Astrocyte (in vitro differentiated cells and primary cell): ENCODE measurements around the gene CROCC2. TPM values are rescaled to one million over a fixed set of nuclear protein-coding genes. Genes with fewer than 3 reads are reported as not detected.

Experiments used
- DNase-seq: peaks from one replicate; pipeline ENCODE4 v3.0.0-alpha.2; 2010; ENCODE audit warnings: low read depth
- FAIRE-seq: peaks from 2 replicates; lab custom pipeline; 2011; peaks lifted over from hg19 to GRCh38; lab: Jason Lieb, UNC
- H2AFZ ChIP-seq: 2 replicates; pipeline ENCODE4 v1.6.0; 2012; ENCODE audit warnings: low read depth, low read length, inconsistent platforms
- H3K27ac ChIP-seq: 2 replicates; pipeline ENCODE4 v1.5.1; 2011; ENCODE audit warnings: low read depth, low read length, inconsistent platforms
- H3K27me3 ChIP-seq: 2 replicates; pipeline ENCODE4 v1.6.0; 2011; ENCODE audit warnings: low read length, inconsistent platforms; ENCODE audit not compliant: insufficient read depth
- H3K36me3 ChIP-seq: 2 replicates; pipeline ENCODE4 v1.5.1; 2011; ENCODE audit warnings: low read length, inconsistent platforms; ENCODE audit not compliant: insufficient read depth
- H3K4me1 ChIP-seq: 2 replicates; pipeline ENCODE4 v1.5.1; 2011; ENCODE audit warnings: low read length, inconsistent platforms; ENCODE audit not compliant: insufficient read depth
- H3K4me2 ChIP-seq: 2 replicates; pipeline ENCODE4 v1.6.0; 2012; ENCODE audit warnings: low read length, inconsistent platforms
- H3K4me3 ChIP-seq: 2 replicates; pipeline ENCODE4 v1.5.1; 2011; ENCODE audit warnings: low read depth, mild to moderate bottlenecking, low read length, inconsistent platforms; ENCODE audit not compliant: insufficient read depth
- H3K79me2 ChIP-seq: 2 replicates; pipeline ENCODE4 v1.6.0; 2012; ENCODE audit warnings: mild to moderate bottlenecking, low read length, inconsistent platforms; ENCODE audit not compliant: insufficient read depth
- H3K9ac ChIP-seq: 2 replicates; pipeline ENCODE4 v1.6.0; 2012; ENCODE audit warnings: mild to moderate bottlenecking, low read length, inconsistent platforms
- H3K9me3 ChIP-seq: 2 replicates; pipeline ENCODE4 v1.5.1; 2012; ENCODE audit warnings: low read depth, mild to moderate bottlenecking, low read length, inconsistent platforms; ENCODE audit not compliant: insufficient read depth
- H4K20me1 ChIP-seq: 2 replicates; pipeline ENCODE4 v1.6.0; 2012; ENCODE audit warnings: low read length, inconsistent platforms; ENCODE audit not compliant: insufficient read depth
- H3K27ac Mint-ChIP-seq: one replicate; pipeline ENCODE4 v1.8.0; 2021; ENCODE audit warnings: mild to moderate bottlenecking, mixed read lengths; ENCODE audit not compliant: unreplicated experiment
- H3K27me3 Mint-ChIP-seq: one replicate; pipeline ENCODE4 v1.8.0; 2021; ENCODE audit warnings: low read depth, mixed read lengths; ENCODE audit not compliant: unreplicated experiment
- H3K36me3 Mint-ChIP-seq: one replicate; pipeline ENCODE4 v1.8.0; 2021; ENCODE audit warnings: low read depth, mixed read lengths; ENCODE audit not compliant: unreplicated experiment
- H3K4me1 Mint-ChIP-seq: one replicate; pipeline ENCODE4 v1.8.0; 2021; ENCODE audit warnings: low read depth, mixed read lengths; ENCODE audit not compliant: unreplicated experiment
- H3K4me3 Mint-ChIP-seq: one replicate; pipeline ENCODE4 v1.8.0; 2021; ENCODE audit warnings: mild to moderate bottlenecking, moderate library complexity, mixed read lengths; ENCODE audit not compliant: unreplicated experiment
- H3K9me3 Mint-ChIP-seq: one replicate; pipeline ENCODE4 v1.8.0; 2021; ENCODE audit warnings: mild to moderate bottlenecking, mixed read lengths; ENCODE audit not compliant: unreplicated experiment
- CTCF ChIP-seq: IDR thresholded peaks from 2 replicates; pipeline ENCODE4 v1.5.1; 2011; ENCODE audit warnings: low read depth, mild to moderate bottlenecking, inconsistent platforms, low read length, moderate library complexity; ENCODE audit not compliant: insufficient read depth
- EZH2 ChIP-seq: IDR thresholded peaks from 2 replicates; pipeline ENCODE4 v1.6.1; 2012; ENCODE audit warnings: mild to moderate bottlenecking, low read length, inconsistent platforms; ENCODE audit not compliant: insufficient read depth
- total RNA-seq: library from RNA; stranded (reverse); gene quantifications from 2 replicates; pipeline ENCODE4 v1.2.1, GENCODE V29; 2021

The CROCC2 gene
- total RNA-seq, 1 donor from 2014 or later: not detected

- Histone ChIP-seq H3K4me2 (no peak overlapping the region), H2AFZ (no peak overlapping the region), H3K9ac (no peak overlapping the region), H3K4me1 (peaks cover 34% of the 10 kb centered on the region), H4K20me1 (no peaks in the 10 kb centered on the region), H3K9me3 (no peaks in the 10 kb centered on the region), H3K4me3 (no peak overlapping the region), H3K36me3 (no peaks in the 10 kb centered on the region), H3K27me3 (no peaks in the 10 kb centered on the region), H3K27ac (no peak overlapping the region), H3K79me2 (no peaks in the 10 kb centered on the region)
- FAIRE-seq: no peak
- H3K27me3 Mint-ChIP-seq: peaks cover 29% of the 10 kb centered on the region
- TF ChIP-seq EZH2: no peak
- no peak overlapping the region for H3K4me3 Mint-ChIP-seq
- H3K4me1 Mint-ChIP-seq: peaks cover 6% of the 10 kb centered on the region
- H3K36me3 Mint-ChIP-seq: no peaks in the 10 kb centered on the region
- no peak for DNase-seq
- no peak overlapping the region for H3K27ac Mint-ChIP-seq
- no peaks in the 10 kb centered on the region for H3K9me3 Mint-ChIP-seq
These were observed 8.7 kb downstream of the CROCC2 start for GRCh38 chr2:240914645-240915525.

- no peaks in the 10 kb centered on the region for H3K9me3 Mint-ChIP-seq
- TF ChIP-seq CTCF (no peak), EZH2 (no peak)
- H3K27me3 Mint-ChIP-seq: peaks cover 24% of the 10 kb centered on the region
- Histone ChIP-seq H4K20me1 (no peaks in the 10 kb centered on the region), H3K4me3 (no peak overlapping the region), H3K79me2 (no peaks in the 10 kb centered on the region), H3K4me2 (no peak overlapping the region), H3K27me3 (no peaks in the 10 kb centered on the region), H3K27ac (no peak overlapping the region), H3K9ac (no peak overlapping the region), H3K9me3 (no peaks in the 10 kb centered on the region), H2AFZ (no peak overlapping the region), H3K36me3 (no peaks in the 10 kb centered on the region), H3K4me1 (peaks cover 38% of the 10 kb centered on the region)
- no peaks in the 10 kb centered on the region for H3K36me3 Mint-ChIP-seq
- no peak for DNase-seq
- peaks cover 6% of the 10 kb centered on the region for H3K4me1 Mint-ChIP-seq
- H3K27ac Mint-ChIP-seq: no peak overlapping the region
- H3K4me3 Mint-ChIP-seq: no peak overlapping the region
- FAIRE-seq: no peak
These were observed 9.6 kb downstream of the CROCC2 start for GRCh38 chr2:240915526-240916341.

GRCh38 chr2:240916571-240917008 lies 10.5 kb downstream of the CROCC2 start:
- TF ChIP-seq CTCF (no peak), EZH2 (no peak)
- H3K4me3 Mint-ChIP-seq: no peak overlapping the region

More at GRCh38 chr2:240916571-240917008, 10.5 kb downstream of the CROCC2 start:
- Histone ChIP-seq H3K4me3 (peak overlapping the region; percentile 17), H3K4me2 (peak overlapping the region; percentile 68), H3K4me1 (peaks cover 46% of the 10 kb centered on the region), H3K9me3 (no peaks in the 10 kb centered on the region), H4K20me1 (no peaks in the 10 kb centered on the region), H3K27me3 (no peaks in the 10 kb centered on the region), H3K79me2 (no peaks in the 10 kb centered on the region), H3K9ac (peak overlapping the region; percentile 31), H2AFZ (no peak overlapping the region), H3K36me3 (no peaks in the 10 kb centered on the region), H3K27ac (peak overlapping the region; percentile 26)
- DNase-seq (peak; percentile 72), FAIRE-seq (no peak)
- Mint-ChIP-seq H3K27ac (no peak overlapping the region), H3K9me3 (no peaks in the 10 kb centered on the region), H3K36me3 (no peaks in the 10 kb centered on the region), H3K27me3 (peaks cover 24% of the 10 kb centered on the region), H3K4me1 (peaks cover 11% of the 10 kb centered on the region)
